K562 (cell line): ENCODE data around the gene TSPAN32. TPM values are rescaled to one million over a fixed set of nuclear protein-coding genes. Genes with fewer than 3 reads are reported as not detected.

Experiments used
- CBX5 ChIP-seq: IDR thresholded peaks from 2 replicates; pipeline ENCODE4 v1.6.1; 2014; ENCODE audit warnings: low read depth, borderline replicate concordance
- HCFC1 ChIP-seq: IDR thresholded peaks from 2 replicates; pipeline ENCODE4 v1.6.1; 2012; ENCODE audit warnings: low read depth, low read length, improper control_type of control experiment
- LEF1 ChIP-seq: fragments of 450-650 bp; IDR thresholded peaks from 2 replicates; pipeline ENCODE4 v1.6.1; 2016; ENCODE audit warnings: mild to moderate bottlenecking
- NR1H2 ChIP-seq: sonication (generic); formaldehyde crosslinking; IDR thresholded peaks from 2 replicates; pipeline ENCODE4 v1.4.0; 2020; ENCODE audit warnings: mild to moderate bottlenecking, missing genetic modification reagents
- TCF7L2 ChIP-seq: fragments of 150-350 bp; IDR thresholded peaks from 2 replicates; pipeline ENCODE4 v1.6.1; 2016; ENCODE audit warnings: low read depth, mild to moderate bottlenecking, low read length, moderate library complexity
- ZNF668 ChIP-seq: fragments of 250-450 bp; sonication (Bioruptor Pico); IDR thresholded peaks from 2 replicates; pipeline ENCODE4 v1.8.0; 2022; ENCODE audit warnings: mild to moderate bottlenecking, inconsistent platforms
- polyA plus RNA-seq, 8 experiments: library from polyadenylated mRNA; depleted of rRNA in 4 of 8; stranded (reverse) in 5 of 8; unstranded in 3 of 8; fragments of >200 nt; fragmentation: Nextera tagmentation in 2 of 8; fragmentation: Illumina TruSeq in 1 of 8; extraction: Ambion mirVana in 2 of 8; extraction: Trizol in 1 of 8; gene quantifications; 2 replicates each; pipeline versions ENCODE4 v1.2.1 to v1.2.3, GENCODE V29; 2011 to 2014; ENCODE audit warnings: inconsistent platforms in 1 of 8, missing spikeins in 1 of 8
- total RNA-seq, 7 experiments: library from RNA; depleted of rRNA in 6 of 7; stranded (reverse); fragments of >200 nt in 6 of 7; fragmentation: Illumina TruSeq in 2 of 7; extraction: Trizol in 2 of 7; gene quantifications; 2 replicates each; pipeline versions ENCODE4 v1.2.1 to v1.2.3, GENCODE V29; 2011 to 2021; ENCODE audit warnings: low replicate concordance in 1 of 7
- TF ChIP-seq, protein P1 (sequence below): fragments of 450-650 bp; IDR thresholded peaks from 2 replicates; pipeline ENCODE4 v1.6.1; 2016; ENCODE audit warnings: mild to moderate bottlenecking, moderate library complexity
- TF ChIP-seq, protein P2 (sequence below): sonication (generic); formaldehyde crosslinking; IDR thresholded peaks from 2 replicates; pipeline ENCODE4 v1.8.1; 2023; ENCODE audit warnings: mild to moderate bottlenecking, missing genetic modification reagents
- TF ChIP-seq, protein P3 (sequence below): fragments of 250-450 bp; sonication (Bioruptor Pico); IDR thresholded peaks from 2 replicates; pipeline ENCODE4 v1.5.0; 2020; ENCODE audit warnings: mild to moderate bottlenecking
- TF ChIP-seq, protein P4 (sequence below): sonication (generic); formaldehyde crosslinking; IDR thresholded peaks from 2 replicates; pipeline ENCODE4 v1.8.0; 2022; ENCODE audit warnings: mild to moderate bottlenecking, missing genetic modification reagents

The TSPAN32 gene
- total and polyA plus RNA-seq, 9 of the 15 experiments (the other 6 are each of a cell fraction or from before 2014, with no cell fraction given) = 0.21 to 7.3 (median 2.6) TPM

DNA sequence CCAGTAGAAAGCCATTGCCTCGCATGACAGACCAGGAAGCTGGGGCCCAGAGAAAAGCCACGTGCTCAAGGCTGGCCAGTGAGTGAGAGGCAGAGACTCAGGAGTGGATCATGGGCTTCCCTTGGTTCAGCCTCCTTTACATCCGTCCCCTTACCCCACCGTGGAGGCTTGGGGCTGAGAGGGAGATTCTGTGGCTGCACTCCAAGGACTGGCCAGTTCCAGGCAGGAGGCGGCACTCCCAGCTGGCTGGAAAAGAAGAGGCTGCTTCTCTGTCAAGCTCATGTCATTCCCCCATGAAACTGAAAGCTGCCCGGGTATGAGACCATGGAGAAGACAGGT lies 24.8 kb upstream of the TSPAN32 start (continued):
- TF ChIP-seq, protein P1, sequence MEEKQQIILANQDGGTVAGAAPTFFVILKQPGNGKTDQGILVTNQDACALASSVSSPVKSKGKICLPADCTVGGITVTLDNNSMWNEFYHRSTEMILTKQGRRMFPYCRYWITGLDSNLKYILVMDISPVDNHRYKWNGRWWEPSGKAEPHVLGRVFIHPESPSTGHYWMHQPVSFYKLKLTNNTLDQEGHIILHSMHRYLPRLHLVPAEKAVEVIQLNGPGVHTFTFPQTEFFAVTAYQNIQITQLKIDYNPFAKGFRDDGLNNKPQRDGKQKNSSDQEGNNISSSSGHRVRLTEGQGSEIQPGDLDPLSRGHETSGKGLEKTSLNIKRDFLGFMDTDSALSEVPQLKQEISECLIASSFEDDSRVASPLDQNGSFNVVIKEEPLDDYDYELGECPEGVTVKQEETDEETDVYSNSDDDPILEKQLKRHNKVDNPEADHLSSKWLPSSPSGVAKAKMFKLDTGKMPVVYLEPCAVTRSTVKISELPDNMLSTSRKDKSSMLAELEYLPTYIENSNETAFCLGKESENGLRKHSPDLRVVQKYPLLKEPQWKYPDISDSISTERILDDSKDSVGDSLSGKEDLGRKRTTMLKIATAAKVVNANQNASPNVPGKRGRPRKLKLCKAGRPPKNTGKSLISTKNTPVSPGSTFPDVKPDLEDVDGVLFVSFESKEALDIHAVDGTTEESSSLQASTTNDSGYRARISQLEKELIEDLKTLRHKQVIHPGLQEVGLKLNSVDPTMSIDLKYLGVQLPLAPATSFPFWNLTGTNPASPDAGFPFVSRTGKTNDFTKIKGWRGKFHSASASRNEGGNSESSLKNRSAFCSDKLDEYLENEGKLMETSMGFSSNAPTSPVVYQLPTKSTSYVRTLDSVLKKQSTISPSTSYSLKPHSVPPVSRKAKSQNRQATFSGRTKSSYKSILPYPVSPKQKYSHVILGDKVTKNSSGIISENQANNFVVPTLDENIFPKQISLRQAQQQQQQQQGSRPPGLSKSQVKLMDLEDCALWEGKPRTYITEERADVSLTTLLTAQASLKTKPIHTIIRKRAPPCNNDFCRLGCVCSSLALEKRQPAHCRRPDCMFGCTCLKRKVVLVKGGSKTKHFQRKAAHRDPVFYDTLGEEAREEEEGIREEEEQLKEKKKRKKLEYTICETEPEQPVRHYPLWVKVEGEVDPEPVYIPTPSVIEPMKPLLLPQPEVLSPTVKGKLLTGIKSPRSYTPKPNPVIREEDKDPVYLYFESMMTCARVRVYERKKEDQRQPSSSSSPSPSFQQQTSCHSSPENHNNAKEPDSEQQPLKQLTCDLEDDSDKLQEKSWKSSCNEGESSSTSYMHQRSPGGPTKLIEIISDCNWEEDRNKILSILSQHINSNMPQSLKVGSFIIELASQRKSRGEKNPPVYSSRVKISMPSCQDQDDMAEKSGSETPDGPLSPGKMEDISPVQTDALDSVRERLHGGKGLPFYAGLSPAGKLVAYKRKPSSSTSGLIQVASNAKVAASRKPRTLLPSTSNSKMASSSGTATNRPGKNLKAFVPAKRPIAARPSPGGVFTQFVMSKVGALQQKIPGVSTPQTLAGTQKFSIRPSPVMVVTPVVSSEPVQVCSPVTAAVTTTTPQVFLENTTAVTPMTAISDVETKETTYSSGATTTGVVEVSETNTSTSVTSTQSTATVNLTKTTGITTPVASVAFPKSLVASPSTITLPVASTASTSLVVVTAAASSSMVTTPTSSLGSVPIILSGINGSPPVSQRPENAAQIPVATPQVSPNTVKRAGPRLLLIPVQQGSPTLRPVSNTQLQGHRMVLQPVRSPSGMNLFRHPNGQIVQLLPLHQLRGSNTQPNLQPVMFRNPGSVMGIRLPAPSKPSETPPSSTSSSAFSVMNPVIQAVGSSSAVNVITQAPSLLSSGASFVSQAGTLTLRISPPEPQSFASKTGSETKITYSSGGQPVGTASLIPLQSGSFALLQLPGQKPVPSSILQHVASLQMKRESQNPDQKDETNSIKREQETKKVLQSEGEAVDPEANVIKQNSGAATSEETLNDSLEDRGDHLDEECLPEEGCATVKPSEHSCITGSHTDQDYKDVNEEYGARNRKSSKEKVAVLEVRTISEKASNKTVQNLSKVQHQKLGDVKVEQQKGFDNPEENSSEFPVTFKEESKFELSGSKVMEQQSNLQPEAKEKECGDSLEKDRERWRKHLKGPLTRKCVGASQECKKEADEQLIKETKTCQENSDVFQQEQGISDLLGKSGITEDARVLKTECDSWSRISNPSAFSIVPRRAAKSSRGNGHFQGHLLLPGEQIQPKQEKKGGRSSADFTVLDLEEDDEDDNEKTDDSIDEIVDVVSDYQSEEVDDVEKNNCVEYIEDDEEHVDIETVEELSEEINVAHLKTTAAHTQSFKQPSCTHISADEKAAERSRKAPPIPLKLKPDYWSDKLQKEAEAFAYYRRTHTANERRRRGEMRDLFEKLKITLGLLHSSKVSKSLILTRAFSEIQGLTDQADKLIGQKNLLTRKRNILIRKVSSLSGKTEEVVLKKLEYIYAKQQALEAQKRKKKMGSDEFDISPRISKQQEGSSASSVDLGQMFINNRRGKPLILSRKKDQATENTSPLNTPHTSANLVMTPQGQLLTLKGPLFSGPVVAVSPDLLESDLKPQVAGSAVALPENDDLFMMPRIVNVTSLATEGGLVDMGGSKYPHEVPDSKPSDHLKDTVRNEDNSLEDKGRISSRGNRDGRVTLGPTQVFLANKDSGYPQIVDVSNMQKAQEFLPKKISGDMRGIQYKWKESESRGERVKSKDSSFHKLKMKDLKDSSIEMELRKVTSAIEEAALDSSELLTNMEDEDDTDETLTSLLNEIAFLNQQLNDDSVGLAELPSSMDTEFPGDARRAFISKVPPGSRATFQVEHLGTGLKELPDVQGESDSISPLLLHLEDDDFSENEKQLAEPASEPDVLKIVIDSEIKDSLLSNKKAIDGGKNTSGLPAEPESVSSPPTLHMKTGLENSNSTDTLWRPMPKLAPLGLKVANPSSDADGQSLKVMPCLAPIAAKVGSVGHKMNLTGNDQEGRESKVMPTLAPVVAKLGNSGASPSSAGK = peak; percentile 68; the same call in 1 of the 2 replicates
- TF ChIP-seq, protein P2, sequence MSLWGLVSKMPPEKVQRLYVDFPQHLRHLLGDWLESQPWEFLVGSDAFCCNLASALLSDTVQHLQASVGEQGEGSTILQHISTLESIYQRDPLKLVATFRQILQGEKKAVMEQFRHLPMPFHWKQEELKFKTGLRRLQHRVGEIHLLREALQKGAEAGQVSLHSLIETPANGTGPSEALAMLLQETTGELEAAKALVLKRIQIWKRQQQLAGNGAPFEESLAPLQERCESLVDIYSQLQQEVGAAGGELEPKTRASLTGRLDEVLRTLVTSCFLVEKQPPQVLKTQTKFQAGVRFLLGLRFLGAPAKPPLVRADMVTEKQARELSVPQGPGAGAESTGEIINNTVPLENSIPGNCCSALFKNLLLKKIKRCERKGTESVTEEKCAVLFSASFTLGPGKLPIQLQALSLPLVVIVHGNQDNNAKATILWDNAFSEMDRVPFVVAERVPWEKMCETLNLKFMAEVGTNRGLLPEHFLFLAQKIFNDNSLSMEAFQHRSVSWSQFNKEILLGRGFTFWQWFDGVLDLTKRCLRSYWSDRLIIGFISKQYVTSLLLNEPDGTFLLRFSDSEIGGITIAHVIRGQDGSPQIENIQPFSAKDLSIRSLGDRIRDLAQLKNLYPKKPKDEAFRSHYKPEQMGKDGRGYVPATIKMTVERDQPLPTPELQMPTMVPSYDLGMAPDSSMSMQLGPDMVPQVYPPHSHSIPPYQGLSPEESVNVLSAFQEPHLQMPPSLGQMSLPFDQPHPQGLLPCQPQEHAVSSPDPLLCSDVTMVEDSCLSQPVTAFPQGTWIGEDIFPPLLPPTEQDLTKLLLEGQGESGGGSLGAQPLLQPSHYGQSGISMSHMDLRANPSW (CRISPR knock-in tag) = no peak
- TF ChIP-seq, protein P3, sequence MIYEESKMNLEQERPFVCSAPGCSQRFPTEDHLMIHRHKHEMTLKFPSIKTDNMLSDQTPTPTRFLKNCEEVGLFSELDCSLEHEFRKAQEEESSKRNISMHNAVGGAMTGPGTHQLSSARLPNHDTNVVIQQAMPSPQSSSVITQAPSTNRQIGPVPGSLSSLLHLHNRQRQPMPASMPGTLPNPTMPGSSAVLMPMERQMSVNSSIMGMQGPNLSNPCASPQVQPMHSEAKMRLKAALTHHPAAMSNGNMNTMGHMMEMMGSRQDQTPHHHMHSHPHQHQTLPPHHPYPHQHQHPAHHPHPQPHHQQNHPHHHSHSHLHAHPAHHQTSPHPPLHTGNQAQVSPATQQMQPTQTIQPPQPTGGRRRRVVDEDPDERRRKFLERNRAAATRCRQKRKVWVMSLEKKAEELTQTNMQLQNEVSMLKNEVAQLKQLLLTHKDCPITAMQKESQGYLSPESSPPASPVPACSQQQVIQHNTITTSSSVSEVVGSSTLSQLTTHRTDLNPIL (CRISPR knock-in tag) = no peak
- TF ChIP-seq CBX5 (no peak), LEF1 (no peak), HCFC1 (no peak), NR1H2 (CRISPR knock-in tag) (no peak), ZNF668 (no peak), TCF7L2 (no peak)
- TF ChIP-seq, protein P4, sequence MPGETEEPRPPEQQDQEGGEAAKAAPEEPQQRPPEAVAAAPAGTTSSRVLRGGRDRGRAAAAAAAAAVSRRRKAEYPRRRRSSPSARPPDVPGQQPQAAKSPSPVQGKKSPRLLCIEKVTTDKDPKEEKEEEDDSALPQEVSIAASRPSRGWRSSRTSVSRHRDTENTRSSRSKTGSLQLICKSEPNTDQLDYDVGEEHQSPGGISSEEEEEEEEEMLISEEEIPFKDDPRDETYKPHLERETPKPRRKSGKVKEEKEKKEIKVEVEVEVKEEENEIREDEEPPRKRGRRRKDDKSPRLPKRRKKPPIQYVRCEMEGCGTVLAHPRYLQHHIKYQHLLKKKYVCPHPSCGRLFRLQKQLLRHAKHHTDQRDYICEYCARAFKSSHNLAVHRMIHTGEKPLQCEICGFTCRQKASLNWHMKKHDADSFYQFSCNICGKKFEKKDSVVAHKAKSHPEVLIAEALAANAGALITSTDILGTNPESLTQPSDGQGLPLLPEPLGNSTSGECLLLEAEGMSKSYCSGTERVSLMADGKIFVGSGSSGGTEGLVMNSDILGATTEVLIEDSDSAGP = no peak
